ENCODE data around the gene SEMA4G. TPM values are rescaled to one million over a fixed set of nuclear protein-coding genes. Genes with fewer than 3 reads are reported as not detected.
"Not testable (repeated sequence)": the region's sequence is repeated elsewhere in the genome, so short reads cannot be mapped to it uniquely, and the experiment has no call there.

SEMA4G gene
- total and polyA plus RNA-seq, 2 experiments from 2014 or later = 5.3 to 8.5 TPM

DNA sequence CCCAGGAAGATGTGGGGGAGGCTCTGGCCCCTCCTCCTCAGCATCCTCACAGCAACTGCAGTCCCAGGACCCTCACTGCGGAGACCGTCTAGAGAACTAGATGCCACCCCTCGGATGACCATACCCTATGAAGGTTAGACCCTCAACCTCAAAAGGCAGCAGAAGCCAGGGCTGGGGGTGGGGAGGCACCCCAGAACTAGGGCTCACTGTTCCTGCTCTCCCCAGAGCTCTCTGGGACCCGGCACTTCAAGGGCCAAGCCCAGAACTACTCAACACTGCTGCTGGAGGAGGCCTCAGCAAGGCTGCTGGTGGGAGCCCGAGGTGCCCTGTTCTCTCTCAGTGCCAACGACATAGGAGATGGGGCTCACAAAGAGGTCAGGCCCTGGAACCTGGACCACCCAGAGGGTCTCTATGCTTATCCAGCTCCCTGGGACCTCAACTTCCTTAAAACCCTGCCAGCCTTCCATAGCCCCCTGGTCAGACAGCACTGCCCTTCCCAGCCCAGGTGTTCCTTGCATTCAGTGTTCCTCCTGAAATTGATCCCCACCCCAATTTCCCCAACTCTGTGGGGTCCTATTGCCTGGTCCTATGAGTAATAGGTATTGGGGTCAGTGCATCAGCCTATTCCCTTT is 3.7 kb downstream of the SEMA4G start (continued):
- TF ChIP-seq, protein P1, sequence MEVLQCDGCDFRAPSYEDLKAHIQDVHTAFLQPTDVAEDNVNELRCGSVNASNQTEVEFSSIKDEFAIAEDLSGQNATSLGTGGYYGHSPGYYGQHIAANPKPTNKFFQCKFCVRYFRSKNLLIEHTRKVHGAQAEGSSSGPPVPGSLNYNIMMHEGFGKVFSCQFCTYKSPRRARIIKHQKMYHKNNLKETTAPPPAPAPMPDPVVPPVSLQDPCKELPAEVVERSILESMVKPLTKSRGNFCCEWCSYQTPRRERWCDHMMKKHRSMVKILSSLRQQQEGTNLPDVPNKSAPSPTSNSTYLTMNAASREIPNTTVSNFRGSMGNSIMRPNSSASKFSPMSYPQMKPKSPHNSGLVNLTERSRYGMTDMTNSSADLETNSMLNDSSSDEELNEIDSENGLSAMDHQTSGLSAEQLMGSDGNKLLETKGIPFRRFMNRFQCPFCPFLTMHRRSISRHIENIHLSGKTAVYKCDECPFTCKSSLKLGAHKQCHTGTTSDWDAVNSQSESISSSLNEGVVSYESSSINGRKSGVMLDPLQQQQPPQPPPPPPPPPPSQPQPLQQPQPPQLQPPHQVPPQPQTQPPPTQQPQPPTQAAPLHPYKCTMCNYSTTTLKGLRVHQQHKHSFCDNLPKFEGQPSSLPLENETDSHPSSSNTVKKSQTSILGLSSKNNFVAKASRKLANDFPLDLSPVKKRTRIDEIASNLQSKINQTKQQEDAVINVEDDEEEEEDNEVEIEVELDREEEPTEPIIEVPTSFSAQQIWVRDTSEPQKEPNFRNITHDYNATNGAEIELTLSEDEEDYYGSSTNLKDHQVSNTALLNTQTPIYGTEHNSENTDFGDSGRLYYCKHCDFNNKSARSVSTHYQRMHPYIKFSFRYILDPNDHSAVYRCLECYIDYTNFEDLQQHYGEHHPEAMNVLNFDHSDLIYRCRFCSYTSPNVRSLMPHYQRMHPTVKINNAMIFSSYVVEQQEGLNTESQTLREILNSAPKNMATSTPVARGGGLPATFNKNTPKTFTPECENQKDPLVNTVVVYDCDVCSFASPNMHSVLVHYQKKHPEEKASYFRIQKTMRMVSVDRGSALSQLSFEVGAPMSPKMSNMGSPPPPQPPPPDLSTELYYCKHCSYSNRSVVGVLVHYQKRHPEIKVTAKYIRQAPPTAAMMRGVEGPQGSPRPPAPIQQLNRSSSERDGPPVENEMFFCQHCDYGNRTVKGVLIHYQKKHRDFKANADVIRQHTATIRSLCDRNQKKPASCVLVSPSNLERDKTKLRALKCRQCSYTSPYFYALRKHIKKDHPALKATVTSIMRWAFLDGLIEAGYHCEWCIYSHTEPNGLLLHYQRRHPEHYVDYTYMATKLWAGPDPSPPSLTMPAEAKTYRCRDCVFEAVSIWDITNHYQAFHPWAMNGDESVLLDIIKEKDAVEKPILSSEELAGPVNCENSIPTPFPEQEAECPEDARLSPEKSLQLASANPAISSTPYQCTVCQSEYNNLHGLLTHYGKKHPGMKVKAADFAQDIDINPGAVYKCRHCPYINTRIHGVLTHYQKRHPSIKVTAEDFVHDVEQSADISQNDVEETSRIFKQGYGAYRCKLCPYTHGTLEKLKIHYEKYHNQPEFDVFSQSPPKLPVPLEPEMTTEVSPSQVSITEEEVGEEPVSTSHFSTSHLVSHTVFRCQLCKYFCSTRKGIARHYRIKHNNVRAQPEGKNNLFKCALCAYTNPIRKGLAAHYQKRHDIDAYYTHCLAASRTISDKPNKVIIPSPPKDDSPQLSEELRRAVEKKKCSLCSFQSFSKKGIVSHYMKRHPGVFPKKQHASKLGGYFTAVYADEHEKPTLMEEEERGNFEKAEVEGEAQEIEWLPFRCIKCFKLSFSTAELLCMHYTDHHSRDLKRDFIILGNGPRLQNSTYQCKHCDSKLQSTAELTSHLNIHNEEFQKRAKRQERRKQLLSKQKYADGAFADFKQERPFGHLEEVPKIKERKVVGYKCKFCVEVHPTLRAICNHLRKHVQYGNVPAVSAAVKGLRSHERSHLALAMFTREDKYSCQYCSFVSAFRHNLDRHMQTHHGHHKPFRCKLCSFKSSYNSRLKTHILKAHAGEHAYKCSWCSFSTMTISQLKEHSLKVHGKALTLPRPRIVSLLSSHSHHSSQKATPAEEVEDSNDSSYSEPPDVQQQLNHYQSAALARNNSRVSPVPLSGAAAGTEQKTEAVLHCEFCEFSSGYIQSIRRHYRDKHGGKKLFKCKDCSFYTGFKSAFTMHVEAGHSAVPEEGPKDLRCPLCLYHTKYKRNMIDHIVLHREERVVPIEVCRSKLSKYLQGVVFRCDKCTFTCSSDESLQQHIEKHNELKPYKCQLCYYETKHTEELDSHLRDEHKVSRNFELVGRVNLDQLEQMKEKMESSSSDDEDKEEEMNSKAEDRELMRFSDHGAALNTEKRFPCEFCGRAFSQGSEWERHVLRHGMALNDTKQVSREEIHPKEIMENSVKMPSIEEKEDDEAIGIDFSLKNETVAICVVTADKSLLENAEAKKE (CRISPR knock-in tag; IDR thresholded peaks at IDR 0.05) = no peak
- TF ChIP-seq NANOG (IDR thresholded peaks at IDR 0.05; ENCODE audit: borderline replicate concordance) (no peak), POLR2AphosphoS5 (IDR thresholded peaks at IDR 0.05; ENCODE audit: low read depth) (no peak)
- TF ChIP-seq, protein P2, sequence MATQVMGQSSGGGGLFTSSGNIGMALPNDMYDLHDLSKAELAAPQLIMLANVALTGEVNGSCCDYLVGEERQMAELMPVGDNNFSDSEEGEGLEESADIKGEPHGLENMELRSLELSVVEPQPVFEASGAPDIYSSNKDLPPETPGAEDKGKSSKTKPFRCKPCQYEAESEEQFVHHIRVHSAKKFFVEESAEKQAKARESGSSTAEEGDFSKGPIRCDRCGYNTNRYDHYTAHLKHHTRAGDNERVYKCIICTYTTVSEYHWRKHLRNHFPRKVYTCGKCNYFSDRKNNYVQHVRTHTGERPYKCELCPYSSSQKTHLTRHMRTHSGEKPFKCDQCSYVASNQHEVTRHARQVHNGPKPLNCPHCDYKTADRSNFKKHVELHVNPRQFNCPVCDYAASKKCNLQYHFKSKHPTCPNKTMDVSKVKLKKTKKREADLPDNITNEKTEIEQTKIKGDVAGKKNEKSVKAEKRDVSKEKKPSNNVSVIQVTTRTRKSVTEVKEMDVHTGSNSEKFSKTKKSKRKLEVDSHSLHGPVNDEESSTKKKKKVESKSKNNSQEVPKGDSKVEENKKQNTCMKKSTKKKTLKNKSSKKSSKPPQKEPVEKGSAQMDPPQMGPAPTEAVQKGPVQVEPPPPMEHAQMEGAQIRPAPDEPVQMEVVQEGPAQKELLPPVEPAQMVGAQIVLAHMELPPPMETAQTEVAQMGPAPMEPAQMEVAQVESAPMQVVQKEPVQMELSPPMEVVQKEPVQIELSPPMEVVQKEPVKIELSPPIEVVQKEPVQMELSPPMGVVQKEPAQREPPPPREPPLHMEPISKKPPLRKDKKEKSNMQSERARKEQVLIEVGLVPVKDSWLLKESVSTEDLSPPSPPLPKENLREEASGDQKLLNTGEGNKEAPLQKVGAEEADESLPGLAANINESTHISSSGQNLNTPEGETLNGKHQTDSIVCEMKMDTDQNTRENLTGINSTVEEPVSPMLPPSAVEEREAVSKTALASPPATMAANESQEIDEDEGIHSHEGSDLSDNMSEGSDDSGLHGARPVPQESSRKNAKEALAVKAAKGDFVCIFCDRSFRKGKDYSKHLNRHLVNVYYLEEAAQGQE (IDR thresholded peaks at IDR 0.05; ENCODE audit: unreplicated experiment) = no peak

DNA sequence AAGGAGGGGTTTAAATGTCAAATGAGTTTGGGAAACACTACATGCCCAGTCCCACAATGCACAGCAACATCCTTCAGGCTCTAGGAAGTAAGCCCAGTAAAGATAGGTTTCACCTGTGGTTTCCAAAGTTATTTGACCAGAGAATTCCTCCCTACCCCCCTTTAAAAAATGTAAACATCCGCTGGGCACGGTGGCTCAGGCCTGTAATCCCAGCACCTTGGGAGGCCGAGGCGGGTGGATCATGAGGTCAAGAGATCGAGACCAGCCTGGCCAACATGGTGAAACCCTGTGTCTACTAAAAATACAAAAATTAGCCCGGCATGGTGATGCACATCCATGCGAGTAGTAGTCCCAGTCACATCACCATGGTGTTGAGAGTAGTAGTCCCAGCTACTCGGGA is 6.1 kb downstream of the SEMA4G start:
- H3K27ac Mint-ChIP-seq; H3F3A ChIP-seq (replicated peaks; ENCODE audit: low read depth); ATAC-seq; H3K36me3 Mint-ChIP-seq (ENCODE audit: low read depth); H3K4me2 ChIP-seq; H3K4me3 ChIP-seq; H3K4me3 Mint-ChIP-seq; DNase-seq (ENCODE audit: low spot score); H3K27me3 Mint-ChIP-seq (ENCODE audit: insufficient read depth, low read depth, poor library complexity); H3K9me2 ChIP-seq (ENCODE audit: insufficient read depth); H3K27ac ChIP-seq (ENCODE audit: low read depth); H2AFZ ChIP-seq; H3K9me3 Mint-ChIP-seq; H3K27me3 ChIP-seq (ENCODE audit: insufficient read depth); H3K36me3 ChIP-seq (ENCODE audit: insufficient read depth); H3K79me2 ChIP-seq (replicated peaks; ENCODE audit: insufficient read depth); H4K20me1 ChIP-seq (replicated peaks; ENCODE audit: insufficient read depth): not testable (repeated sequence)
- peaks cover 29% of the 10 kb centered on the region for H3K4me1 Mint-ChIP-seq
- H3K4me1 ChIP-seq (ENCODE audit: insufficient read depth) = peaks cover 17% of the 10 kb centered on the region
